GM15510 (cell line): ENCODE results near the gene AKAIN1.

Experiments
- POLR2A ChIP-seq: IDR thresholded peaks from 3 replicates; pipeline ENCODE4 v1.6.1; 2011; ENCODE audit warnings: borderline replicate concordance; ENCODE audit not compliant: insufficient read length; ENCODE audit errors: extremely low read depth

AKAIN1 gene

GRCh38 chr18:5145168-5145825 lies 51.8 kb downstream of the AKAIN1 start:
- TF ChIP-seq POLR2A: no peak

- TF ChIP-seq POLR2A: no peak
Measured at GRCh38 chr18:5144629-5145028, 52.4 kb downstream of the AKAIN1 start.

- no peak for TF ChIP-seq POLR2A
Measured at GRCh38 chr18:5142859-5143258, 54.2 kb downstream of the AKAIN1 start.

- no peak for TF ChIP-seq POLR2A
Measured at GRCh38 chr18:5142131-5142530, 54.9 kb downstream of the AKAIN1 start.

GRCh38 chr18:5137261-5137660 lies 59.8 kb downstream of the AKAIN1 start:
- TF ChIP-seq POLR2A: no peak

- TF ChIP-seq POLR2A: no peak
Measured at GRCh38 chr18:5132987-5133386, 64.1 kb downstream of the AKAIN1 start.

GRCh38 chr18:5122272-5122671 lies 74.8 kb downstream of the AKAIN1 start:
- no peak for TF ChIP-seq POLR2A

GRCh38 chr18:5110266-5110665 lies 86.8 kb downstream of the AKAIN1 start:
- no peak for TF ChIP-seq POLR2A

GRCh38 chr18:5107988-5108387 lies 89.1 kb downstream of the AKAIN1 start:
- no peak for TF ChIP-seq POLR2A

GRCh38 chr18:5106730-5107129 lies 90.3 kb downstream of the AKAIN1 start:
- no peak for TF ChIP-seq POLR2A

GRCh38 chr18:5104246-5104645 lies 92.8 kb downstream of the AKAIN1 start:
- TF ChIP-seq POLR2A: no peak

GRCh38 chr18:5103693-5104092 lies 93.4 kb downstream of the AKAIN1 start:
- TF ChIP-seq POLR2A: no peak

GRCh38 chr18:5103286-5103685 lies 93.8 kb downstream of the AKAIN1 start:
- TF ChIP-seq POLR2A: no peak

GRCh38 chr18:5097116-5097703 lies 99.8 kb downstream of the AKAIN1 start:
- no peak for TF ChIP-seq POLR2A

- TF ChIP-seq POLR2A: no peak
Measured at GRCh38 chr18:5095239-5095638, 101.8 kb downstream of the AKAIN1 start.

- TF ChIP-seq POLR2A: no peak
Measured at GRCh38 chr18:5093902-5094301, 103.2 kb downstream of the AKAIN1 start.
